GM19099 (cell line): Measurements from ENCODE around the gene GALC.

ENCODE experiments used
- POLR2A ChIP-seq: IDR thresholded peaks from 3 replicates; pipeline ENCODE4 v1.6.1; 2011; ENCODE audit warnings: low read depth; ENCODE audit not compliant: insufficient read length; ENCODE audit errors: extremely low read depth

Gene GALC

GRCh38 chr14:88009486-88009885, 16.5 kb upstream of the GALC start:
- no peak for TF ChIP-seq POLR2A

- TF ChIP-seq POLR2A, result no peak
Observed at GRCh38 chr14:88008039-88008742, 15.2 kb upstream of the GALC start.

- TF ChIP-seq POLR2A, result no peak
Observed at GRCh38 chr14:88007608-88008007, 14.6 kb upstream of the GALC start.

- no peak for TF ChIP-seq POLR2A
Observed at GRCh38 chr14:88005978-88006851, 13.2 kb upstream of the GALC start.

- TF ChIP-seq POLR2A, result peak; percentile 54
Observed at GRCh38 chr14:88005050-88005481, 12.1 kb upstream of the GALC start, which contains the start of gene GPR65. TSS of gene GPR65 (plus strand) at chr14:88005135. CDS start at chr14:88010848, 5,713 bp downstream.

GRCh38 chr14:88004506-88005036, 11.6 kb upstream of the GALC start:
- TF ChIP-seq POLR2A, result no peak

GRCh38 chr14:88003425-88003824, 10.4 kb upstream of the GALC start:
- no peak for TF ChIP-seq POLR2A

- TF ChIP-seq POLR2A, result no peak
Observed at GRCh38 chr14:88002421-88003075, 9.6 kb upstream of the GALC start.

- no peak for TF ChIP-seq POLR2A
Observed at GRCh38 chr14:87999277-87999676, 6.3 kb upstream of the GALC start.

- no peak for TF ChIP-seq POLR2A
Observed at GRCh38 chr14:87998482-87998881, 5.5 kb upstream of the GALC start.

GRCh38 chr14:87996291-87996592, 3.3 kb upstream of the GALC start:
- no peak for TF ChIP-seq POLR2A

GRCh38 chr14:87995500-87996290, 2.7 kb upstream of the GALC start:
- TF ChIP-seq POLR2A, result no peak

GRCh38 chr14:87994974-87995373, 2.0 kb upstream of the GALC start:
- TF ChIP-seq POLR2A, result peak; percentile 28

- no peak for TF ChIP-seq POLR2A
Observed at GRCh38 chr14:87992346-87992717, 650 bp downstream of the GALC start.

GRCh38 chr14:87990682-87991081, 2.3 kb downstream of the GALC start:
- TF ChIP-seq POLR2A, result no peak

GRCh38 chr14:87989956-87990299, 3.1 kb downstream of the GALC start:
- no peak for TF ChIP-seq POLR2A
